ENCODE results near the gene THAP12. TPM values are rescaled to one million over a fixed set of nuclear protein-coding genes. Genes with fewer than 3 reads are reported as not detected.

Gene THAP12
- polyA plus RNA-seq, 1 experiment, result 15.5 TPM

DNA sequence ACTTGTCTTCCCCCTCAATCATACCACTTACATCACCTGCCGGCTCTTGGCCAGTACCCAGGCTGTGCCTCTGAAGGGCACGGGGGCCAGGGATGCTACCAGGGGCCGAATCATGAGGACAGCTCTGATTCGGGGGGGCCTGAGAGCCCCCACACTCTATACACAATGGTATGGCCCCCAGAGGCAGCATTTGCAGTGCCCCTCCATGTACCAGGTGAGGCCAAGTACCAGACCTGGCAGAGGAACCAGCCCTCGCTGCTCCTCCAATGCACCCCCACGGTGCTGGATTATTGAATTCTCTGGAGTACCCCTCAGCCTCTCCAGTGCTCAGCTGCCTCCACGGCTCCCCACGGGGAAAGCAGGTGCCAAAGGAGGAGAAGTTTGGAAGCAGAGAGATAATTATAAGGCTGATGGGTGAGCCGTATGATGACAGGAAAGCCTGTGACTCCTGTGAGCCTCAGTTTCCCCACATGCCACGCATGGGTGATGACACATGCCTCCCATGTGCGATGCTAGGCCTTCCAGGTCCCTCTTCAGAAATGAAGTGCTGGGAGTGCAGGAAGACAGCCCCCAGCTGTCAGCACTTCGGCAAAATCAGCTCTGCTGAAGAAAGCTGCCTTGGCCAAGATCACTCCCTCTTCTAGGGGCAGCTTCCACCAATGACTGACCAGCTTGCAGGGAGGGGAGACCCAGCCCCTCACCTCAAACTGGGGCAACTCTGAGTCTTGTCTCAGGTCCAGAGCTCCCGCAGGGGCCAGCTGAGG is 69.9 kb downstream of the THAP12 start:
- no peak overlapping the region for H3K4me3 ChIP-seq (ENCODE audit: low read depth, low read length)
- TF ChIP-seq, protein P1, sequence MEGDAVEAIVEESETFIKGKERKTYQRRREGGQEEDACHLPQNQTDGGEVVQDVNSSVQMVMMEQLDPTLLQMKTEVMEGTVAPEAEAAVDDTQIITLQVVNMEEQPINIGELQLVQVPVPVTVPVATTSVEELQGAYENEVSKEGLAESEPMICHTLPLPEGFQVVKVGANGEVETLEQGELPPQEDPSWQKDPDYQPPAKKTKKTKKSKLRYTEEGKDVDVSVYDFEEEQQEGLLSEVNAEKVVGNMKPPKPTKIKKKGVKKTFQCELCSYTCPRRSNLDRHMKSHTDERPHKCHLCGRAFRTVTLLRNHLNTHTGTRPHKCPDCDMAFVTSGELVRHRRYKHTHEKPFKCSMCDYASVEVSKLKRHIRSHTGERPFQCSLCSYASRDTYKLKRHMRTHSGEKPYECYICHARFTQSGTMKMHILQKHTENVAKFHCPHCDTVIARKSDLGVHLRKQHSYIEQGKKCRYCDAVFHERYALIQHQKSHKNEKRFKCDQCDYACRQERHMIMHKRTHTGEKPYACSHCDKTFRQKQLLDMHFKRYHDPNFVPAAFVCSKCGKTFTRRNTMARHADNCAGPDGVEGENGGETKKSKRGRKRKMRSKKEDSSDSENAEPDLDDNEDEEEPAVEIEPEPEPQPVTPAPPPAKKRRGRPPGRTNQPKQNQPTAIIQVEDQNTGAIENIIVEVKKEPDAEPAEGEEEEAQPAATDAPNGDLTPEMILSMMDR (IDR thresholded peaks at IDR 0.05; ENCODE audit: insufficient read depth, low read depth, low read length), result no peak
- DNase-seq (ENCODE audit: low read depth), result no peak
- no peaks in the 10 kb centered on the region for H3K36me3 ChIP-seq (ENCODE audit: control insufficient read depth, insufficient read depth, low read length)
- POLR2A ChIA-PET, result no interaction called here
- H3K27me3 ChIP-seq (ENCODE audit: control insufficient read depth, insufficient read depth, low read length), result peaks cover 6% of the 10 kb centered on the region
- CTCF ChIA-PET, result interaction anchor here (1.0 to 1.1 kb wide), 2 partner anchors 8 to 103 kb away, joined by 4 to 5 read pairs; no protein-coding TSS in a partner anchor

DNA sequence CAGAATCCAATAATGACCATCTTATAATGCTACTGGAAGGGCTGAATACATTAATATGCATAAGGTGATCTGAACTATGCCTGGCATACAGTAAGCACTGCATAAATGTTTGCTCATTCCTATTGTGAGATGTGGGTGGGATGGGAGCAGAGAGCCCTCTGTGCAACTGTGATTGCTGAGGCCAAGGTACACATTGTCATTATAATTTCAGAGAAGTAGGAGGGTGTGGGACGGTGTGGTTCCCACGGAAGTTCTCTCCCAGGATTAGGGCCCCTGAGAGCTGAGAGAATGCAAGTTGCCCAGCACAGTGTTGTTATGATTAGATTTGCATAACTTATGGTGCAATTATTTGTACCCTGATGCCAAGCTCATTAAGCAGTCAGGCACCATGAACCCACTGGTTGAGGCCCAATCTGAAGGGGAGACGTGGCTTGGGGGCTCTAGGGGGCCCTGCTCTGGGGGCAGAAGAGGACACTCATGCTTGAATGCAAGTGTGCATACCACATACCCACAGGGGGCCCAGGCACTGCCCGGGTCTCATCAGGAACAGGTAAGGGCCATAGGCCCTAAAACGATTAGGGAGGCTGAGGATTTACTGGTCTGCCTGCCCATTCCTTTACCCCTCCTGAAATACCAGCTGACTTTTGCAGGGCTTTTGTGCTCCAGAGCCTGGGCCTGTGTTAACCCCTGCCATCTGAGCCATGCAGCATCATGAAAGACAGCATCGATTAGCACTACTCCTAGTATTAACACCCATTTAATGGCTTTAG is 72.8 kb downstream of the THAP12 start:
- CTCF ChIA-PET, result interaction anchor here (1.0 to 2.0 kb wide), 3 partner anchors 10 to 411 kb away, joined by 3 to 6 read pairs (median 4); no protein-coding TSS in a partner anchor
- POLR2A ChIA-PET, result no interaction called here
- peaks cover 7% of the 10 kb centered on the region for H3K27me3 ChIP-seq (ENCODE audit: control insufficient read depth, insufficient read depth, low read length)

DNA sequence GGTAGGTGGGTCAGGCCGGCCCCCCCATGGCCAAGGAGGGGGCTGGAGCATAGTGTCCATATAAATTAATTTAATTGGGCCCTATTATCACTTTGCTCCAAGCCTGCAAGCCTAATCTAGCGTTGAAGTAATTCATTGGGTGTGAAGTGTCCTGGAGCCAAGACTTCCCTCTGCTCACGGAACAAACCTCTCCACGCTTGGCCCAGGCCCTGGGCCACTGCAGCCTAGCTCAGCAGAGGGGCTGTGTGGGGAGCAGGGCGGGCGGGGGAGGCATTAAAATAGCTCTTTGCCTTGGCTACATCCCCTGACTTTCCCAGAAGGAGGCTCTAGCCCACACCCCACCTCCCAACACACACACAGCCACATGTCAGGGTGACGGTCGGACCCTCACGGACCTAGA is 73.5 kb downstream of the THAP12 start:
- Histone ChIP-seq H3K27me3 (ENCODE audit: control insufficient read depth, insufficient read depth, low read length) (peaks cover 7% of the 10 kb centered on the region), H3K36me3 (ENCODE audit: control insufficient read depth, insufficient read depth, low read length) (no peaks in the 10 kb centered on the region), H3K4me3 (ENCODE audit: low read depth, low read length) (no peak overlapping the region)
- TF ChIP-seq, protein P1 (IDR thresholded peaks at IDR 0.05; ENCODE audit: insufficient read depth, low read depth, low read length), result no peak
- no peak for DNase-seq (ENCODE audit: low read depth)
- ChIA-PET POLR2A (no interaction called here), CTCF (interaction anchor here (1.2 to 2.0 kb wide), 2 partner anchors 11 to 12 kb away, joined by 3 to 6 read pairs; no protein-coding TSS in a partner anchor)

More for the DNA sequence above, 72.8 kb downstream of the THAP12 start:
- TF ChIP-seq, protein P1 (IDR thresholded peaks at IDR 0.05; ENCODE audit: insufficient read depth, low read depth, low read length), result no peak
- DNase-seq (ENCODE audit: low read depth), result no peak
- no peak overlapping the region for H3K4me3 ChIP-seq (ENCODE audit: low read depth, low read length)
- no peaks in the 10 kb centered on the region for H3K36me3 ChIP-seq (ENCODE audit: control insufficient read depth, insufficient read depth, low read length)

DNA sequence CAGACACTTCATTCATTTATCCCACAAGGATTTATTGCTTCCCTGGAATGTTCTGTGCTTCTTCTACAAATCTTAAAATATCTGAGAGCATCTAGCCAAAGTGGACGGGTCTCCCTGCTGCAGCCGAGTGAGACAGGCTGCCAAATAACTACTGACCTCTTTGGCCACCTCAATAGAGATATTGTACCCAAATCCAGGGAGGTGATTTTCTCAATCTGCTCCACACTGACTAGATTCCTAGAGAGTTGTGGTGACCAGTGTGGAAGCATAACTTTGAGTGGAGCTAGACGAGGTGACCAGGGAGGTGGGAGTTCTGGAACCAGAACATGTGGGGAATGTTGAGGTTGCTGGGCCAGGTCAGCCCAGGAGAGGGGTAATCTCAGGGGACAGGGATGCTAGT is 77.5 kb downstream of the THAP12 start:
- CTCF ChIA-PET, result interaction anchor here (0.6 to 2.0 kb wide), 3 partner anchors 15 to 96 kb away, joined by 4 to 7 read pairs (median 6); no protein-coding TSS in a partner anchor
- H3K36me3 ChIP-seq (ENCODE audit: control insufficient read depth, insufficient read depth, low read length), result no peaks in the 10 kb centered on the region
- TF ChIP-seq, protein P1 (IDR thresholded peaks at IDR 0.05; ENCODE audit: insufficient read depth, low read depth, low read length), result no peak
- H3K4me3 ChIP-seq (ENCODE audit: low read depth, low read length), result no peak overlapping the region
- no peak for DNase-seq (ENCODE audit: low read depth)
- peaks cover 7% of the 10 kb centered on the region for H3K27me3 ChIP-seq (ENCODE audit: control insufficient read depth, insufficient read depth, low read length)
- POLR2A ChIA-PET, result no interaction called here

DNA sequence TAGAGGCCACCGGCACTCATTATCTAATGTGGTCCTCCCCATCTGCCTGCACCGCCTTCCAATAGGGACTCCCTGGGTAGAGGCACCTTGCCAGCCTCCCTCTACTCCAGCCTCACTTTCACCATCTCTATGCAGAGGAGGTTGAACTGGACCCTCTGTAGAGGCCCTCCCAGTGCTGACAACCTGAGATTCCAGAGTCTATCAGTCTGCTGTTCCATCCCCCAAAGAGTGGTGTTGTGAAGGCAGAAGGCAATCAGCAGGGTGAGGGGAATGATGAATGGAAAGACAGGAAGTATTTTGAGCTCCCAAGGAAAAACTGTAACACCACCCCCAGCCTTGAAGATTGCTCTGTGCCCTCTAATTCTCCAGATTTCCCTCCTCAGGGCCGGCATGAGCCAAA is 77.9 kb downstream of the THAP12 start:
- H3K27me3 ChIP-seq (ENCODE audit: control insufficient read depth, insufficient read depth, low read length), result peaks cover 7% of the 10 kb centered on the region
- no peaks in the 10 kb centered on the region for H3K36me3 ChIP-seq (ENCODE audit: control insufficient read depth, insufficient read depth, low read length)
- no peak overlapping the region for H3K4me3 ChIP-seq (ENCODE audit: low read depth, low read length)
- TF ChIP-seq, protein P1 (IDR thresholded peaks at IDR 0.05; ENCODE audit: insufficient read depth, low read depth, low read length), result no peak
- ChIA-PET POLR2A (no interaction called here), CTCF (interaction anchor here (0.6 to 2.0 kb wide), 3 partner anchors 16 to 96 kb away, joined by 4 to 7 read pairs (median 6); no protein-coding TSS in a partner anchor)
- DNase-seq (ENCODE audit: low read depth), result no peak

Data from BJ (cell line).